H1 (cell line): ENCODE results near the gene KIF26B. TPM values are rescaled to one million over a fixed set of nuclear protein-coding genes. Genes with fewer than 3 reads are reported as not detected.
A peak's percentile ranks its signal among the peaks of the same experiment; 100 is the strongest.

Experiments used
- CTCF ChIA-PET: fragments of 300-600 bp; sonication (Branson Sonifier 250); formaldehyde crosslinking; loops from one replicate; lab custom pipeline; 2021; ENCODE audit not compliant: partially characterized antibody; lab: Charles Lee
- POLR2A ChIA-PET: fragments of 300-600 bp; sonication (Branson Sonifier 250); formaldehyde crosslinking; loops from one replicate; lab custom pipeline; 2021; ENCODE audit warnings: inconsistent platforms; ENCODE audit not compliant: partially characterized antibody; lab: Charles Lee
- DNase-seq, 2 experiments: peaks; one replicate each; pipeline versions ENCODE4 v3.0.0 to v3.0.0-alpha.2; 2010 to 2022; ENCODE audit warnings: low spot score in 2 of 2, low read depth in 1 of 2, mixed read lengths in 1 of 2
- FAIRE-seq: peaks from 2 replicates; lab custom pipeline; 2011; peaks lifted over from hg19 to GRCh38; lab: Jason Lieb, UNC
- H2AFZ ChIP-seq: 2 replicates; pipeline ENCODE4 v1.8.1; 2012; ENCODE audit warnings: low read length, inconsistent platforms
- H2AK5ac ChIP-seq: 2 replicates; pipeline ENCODE4 v1.6.1; 2013; ENCODE audit warnings: low read depth, low read length
- H2BK120ac ChIP-seq: replicated peaks from 2 replicates; pipeline ENCODE3; 2013; ENCODE audit warnings: low read depth, low read length, inconsistent platforms
- H2BK12ac ChIP-seq: 2 replicates; pipeline ENCODE4 v1.6.1; 2013; ENCODE audit warnings: low read depth, low read length
- H2BK15ac ChIP-seq: 2 replicates; pipeline ENCODE4 v1.6.1; 2013; ENCODE audit warnings: low read length
- H2BK20ac ChIP-seq: 2 replicates; pipeline ENCODE4 v1.6.1; 2013; ENCODE audit warnings: low read length
- H2BK5ac ChIP-seq: 2 replicates; pipeline ENCODE4 v1.6.1; 2013; ENCODE audit warnings: low read depth, low read length
- H3K14ac ChIP-seq: 2 replicates; pipeline ENCODE4 v1.6.1; 2013; ENCODE audit warnings: inconsistent platforms; ENCODE audit not compliant: insufficient read length
- H3K18ac ChIP-seq: 2 replicates; pipeline ENCODE4 v1.6.1; 2013; ENCODE audit warnings: low read length; ENCODE audit errors: extremely low read depth
- H3K23ac ChIP-seq: 2 replicates; pipeline ENCODE4 v1.6.1; 2013; ENCODE audit warnings: inconsistent platforms; ENCODE audit not compliant: insufficient read length
- H3K23me2 ChIP-seq: 2 replicates; pipeline ENCODE4 v1.6.1; 2013; ENCODE audit warnings: low read depth, low read length
- H3K27ac ChIP-seq: 2 replicates; pipeline ENCODE4 v1.6.1; 2011; ENCODE audit warnings: low read depth, low read length, inconsistent platforms
- H3K27me3 ChIP-seq, 4 experiments: replicated peaks in 1 of 4; 1 replicate in 1 of 4; 2 replicates in 3 of 4; pipeline versions ENCODE4 v1.6.1 to v1.8.1; 2011 to 2013; ENCODE audit warnings: low read length in 3 of 4, mild to moderate bottlenecking in 3 of 4, inconsistent platforms in 2 of 4, mixed read lengths in 2 of 4, moderate library complexity in 1 of 4; ENCODE audit not compliant: control insufficient read depth in 3 of 4, insufficient read depth in 3 of 4; ENCODE audit errors: extremely low read depth in 1 of 4
- H3K36me3 ChIP-seq, 4 experiments: 2 replicates each; pipeline versions ENCODE4 v1.6.1 to v1.8.1; 2011 to 2013; ENCODE audit warnings: mild to moderate bottlenecking in 4 of 4, low read length in 3 of 4, moderate library complexity in 2 of 4, control low read depth in 1 of 4, inconsistent platforms in 1 of 4; ENCODE audit not compliant: insufficient read depth in 4 of 4, control insufficient read depth in 2 of 4
- H3K4ac ChIP-seq: replicated peaks from 2 replicates; pipeline ENCODE3; 2013; ENCODE audit warnings: low read length, low read depth, mixed read lengths, inconsistent platforms; ENCODE audit not compliant: insufficient read length
- H3K4me1 ChIP-seq, 4 experiments: replicated peaks in 1 of 4; 1 replicate in 1 of 4; 2 replicates in 3 of 4; pipeline versions ENCODE4 v1.6.1 to v1.8.1; 2011 to 2013; ENCODE audit warnings: low read length in 3 of 4, inconsistent platforms in 2 of 4, mixed read lengths in 1 of 4; ENCODE audit not compliant: insufficient read depth in 4 of 4, control insufficient read depth in 3 of 4
- H3K4me2 ChIP-seq, 2 experiments: 2 replicates each; pipeline versions ENCODE4 v1.6.1 to v1.8.1; 2011 to 2013; ENCODE audit warnings: low read depth in 2 of 2, low read length in 2 of 2, control low read depth in 1 of 2, inconsistent platforms in 1 of 2, mild to moderate bottlenecking in 1 of 2; ENCODE audit not compliant: insufficient read depth in 1 of 2
- H3K4me3 ChIP-seq, 4 experiments: fragments of 200-600, 300-600 bp in 1 of 4; sonication (generic), shearing (Covaris generic), sonication (Bioruptor Twin) in 1 of 4; 2 replicates each; pipeline versions ENCODE4 v1.5.1 to v1.8.1; 2011 to 2016; ENCODE audit warnings: low read length in 4 of 4, low read depth in 3 of 4, control low read depth in 2 of 4, inconsistent platforms in 2 of 4, mild to moderate bottlenecking in 2 of 4, mixed read lengths in 1 of 4, moderate library complexity in 1 of 4; ENCODE audit not compliant: insufficient read depth in 2 of 4; ENCODE audit errors: extremely low read depth in 1 of 4
- H3K56ac ChIP-seq: replicated peaks from 2 replicates; pipeline ENCODE3; 2013; ENCODE audit warnings: low read depth, mild to moderate bottlenecking, mixed read lengths, low read length, inconsistent platforms; ENCODE audit not compliant: insufficient read length
- H3K79me1 ChIP-seq: 2 replicates; pipeline ENCODE4 v1.6.1; 2013; ENCODE audit warnings: low read depth, low read length, control low read depth
- H3K79me2 ChIP-seq, 2 experiments: 2 replicates each; pipeline versions ENCODE4 v1.6.1 to v1.8.1; 2012 to 2013; ENCODE audit warnings: low read length in 2 of 2, mild to moderate bottlenecking in 2 of 2, inconsistent platforms in 1 of 2; ENCODE audit not compliant: insufficient read depth in 2 of 2, control insufficient read depth in 1 of 2
- H3K9ac ChIP-seq, 4 experiments: replicated peaks in 1 of 4; 1 replicate in 1 of 4; 2 replicates in 3 of 4; pipeline versions ENCODE4 v1.6.1 to v1.8.1; 2011 to 2013; ENCODE audit warnings: low read depth in 3 of 4, low read length in 3 of 4, control low read depth in 2 of 4, mild to moderate bottlenecking in 2 of 4, moderate library complexity in 2 of 4, inconsistent platforms in 1 of 4; ENCODE audit errors: extremely low read depth in 1 of 4
- H3K9me3 ChIP-seq, 2 experiments: 2 replicates each; pipeline versions ENCODE4 v1.6.1 to v1.8.1; 2012 to 2013; ENCODE audit warnings: mild to moderate bottlenecking in 2 of 2, moderate library complexity in 2 of 2, control low read depth in 1 of 2, inconsistent platforms in 1 of 2, low read depth in 1 of 2, low read length in 1 of 2, mixed read lengths in 1 of 2; ENCODE audit not compliant: insufficient read depth in 2 of 2
- H4K20me1 ChIP-seq, 2 experiments: replicated peaks in 1 of 2; 2 replicates each; pipeline versions ENCODE3 to v1.8.1; 2011 to 2013; ENCODE audit warnings: inconsistent platforms in 2 of 2, low read length in 2 of 2, mild to moderate bottlenecking in 1 of 2; ENCODE audit not compliant: insufficient read depth in 2 of 2, control insufficient read depth in 1 of 2
- H4K5ac ChIP-seq: 2 replicates; pipeline ENCODE4 v1.6.1; 2013; ENCODE audit warnings: low read length, low read depth, mixed read lengths, inconsistent platforms; ENCODE audit not compliant: insufficient read length
- H4K8ac ChIP-seq: 2 replicates; pipeline ENCODE4 v1.8.0; 2013; ENCODE audit warnings: mild to moderate bottlenecking, moderate library complexity, low read length, inconsistent platforms; ENCODE audit not compliant: insufficient read depth; ENCODE audit errors: extremely low read depth
- H4K91ac ChIP-seq: replicated peaks from 2 replicates; pipeline ENCODE3; 2013; ENCODE audit warnings: low read length, mixed read lengths, inconsistent platforms; ENCODE audit not compliant: insufficient read length
- BCL11A ChIP-seq, 2 experiments: IDR thresholded peaks; one replicate each; pipeline ENCODE4 v1.6.1; 2011; ENCODE audit warnings: low read depth in 2 of 2, low read length in 2 of 2, mild to moderate bottlenecking in 2 of 2
- EP300 ChIP-seq, 2 experiments: IDR thresholded peaks; 1 replicate in 1 of 2; 2 replicates in 1 of 2; pipeline ENCODE4 v1.6.1; 2011 to 2012; ENCODE audit warnings: low read depth in 2 of 2, low read length in 2 of 2, mild to moderate bottlenecking in 2 of 2, borderline replicate concordance in 1 of 2, inconsistent platforms in 1 of 2, moderate library complexity in 1 of 2
- FOSL1 ChIP-seq: IDR thresholded peaks from 2 replicates; pipeline ENCODE4 v1.6.1; 2011; ENCODE audit warnings: mild to moderate bottlenecking, low read depth, low read length, moderate library complexity; ENCODE audit not compliant: insufficient read depth
- JUN ChIP-seq: IDR thresholded peaks from 2 replicates; pipeline ENCODE4 v1.6.1; 2011; ENCODE audit warnings: low read depth, mild to moderate bottlenecking, improper control_type of control experiment, low read length
- KDM1A ChIP-seq: fragments of 200-600, 300-600 bp; sonication (generic); IDR thresholded peaks from 2 replicates; pipeline ENCODE4 v1.7.1; 2016; ENCODE audit warnings: mild to moderate bottlenecking, low read length, borderline replicate concordance
- MAFK ChIP-seq: IDR thresholded peaks from 2 replicates; pipeline ENCODE4 v1.6.1; 2012; ENCODE audit warnings: low read depth, mild to moderate bottlenecking, improper control_type of control experiment, low read length
- NRF1 ChIP-seq: IDR thresholded peaks from 2 replicates; pipeline ENCODE4 v1.6.1; 2011; ENCODE audit warnings: mild to moderate bottlenecking, low read depth, low read length, improper control_type of control experiment
- POU5F1 ChIP-seq: IDR thresholded peaks from 2 replicates; pipeline ENCODE4 v1.6.1; 2011; ENCODE audit warnings: low read depth, mild to moderate bottlenecking, low read length, moderate library complexity
- RBBP5 ChIP-seq: IDR thresholded peaks from 2 replicates; pipeline ENCODE4 v1.7.1; 2012; ENCODE audit warnings: low read depth, mild to moderate bottlenecking, inconsistent platforms, low read length, moderate library complexity, borderline replicate concordance
- SAP30 ChIP-seq: fragments of 300-600 bp; sonication (generic); IDR thresholded peaks from 2 replicates; pipeline ENCODE4 v1.7.1; 2012; ENCODE audit warnings: low read length, moderate library complexity, mild to moderate bottlenecking, inconsistent platforms; ENCODE audit not compliant: insufficient read depth, insufficient replicate concordance
- SP2 ChIP-seq: IDR thresholded peaks from 2 replicates; pipeline ENCODE4 v1.6.1; 2012; ENCODE audit warnings: mild to moderate bottlenecking, low read length, inconsistent platforms
- TAF1 ChIP-seq: IDR thresholded peaks from 2 replicates; pipeline ENCODE4 v1.6.1; 2011; ENCODE audit warnings: mild to moderate bottlenecking, low read depth, low read length
- WGBS, 2 experiments: shearing (Covaris generic) in 1 of 2; methylation state at CpG; one replicate each; pipeline versions ENCODE4 v1.1.6 to v1.1.7; 2013 to 2015; ENCODE audit warnings: low lambda C conversion rate in 2 of 2, mixed read lengths in 2 of 2, inconsistent platforms in 1 of 2, low coverage in 1 of 2, missing lambda C conversion rate in 1 of 2; ENCODE audit not compliant: insufficient replicate concordance in 2 of 2, insufficient coverage in 1 of 2, insufficient read length in 1 of 2; ENCODE audit errors: extremely low coverage in 1 of 2, missing lambda C conversion rate in 1 of 2; 5-methylcytosine and 5-hydroxymethylcytosine counted together
- polyA plus RNA-seq, 7 experiments: library from polyadenylated mRNA; depleted of rRNA in 3 of 7; stranded (reverse) in 5 of 7; unstranded in 2 of 7; fragments of >200 nt in 5 of 7; fragments of 200-250 nt in 2 of 7; gene quantifications; 1 replicate in 5 of 7; 2 replicates in 1 of 7; 4 replicates in 1 of 7; pipeline versions ENCODE4 v1.2.1 to v1.2.3, GENCODE V29; 2011 to 2013; ENCODE audit warnings: missing spikeins in 2 of 7, mixed read lengths in 2 of 7
- total RNA-seq: library from RNA; stranded (reverse); fragmentation: NEBNext Ultra II Directional; extraction: Animal tissue kit (Norgen Biotek cat#: 25700); gene quantifications from 2 replicates; pipeline ENCODE4 v1.2.1, GENCODE V29; 2021

The KIF26B gene
- total and polyA plus RNA-seq, 2 of the 8 experiments (the other 6 are each of a cell fraction or from before 2014, with no cell fraction given) = 0.06 to 0.28 TPM

GRCh38 chr1:245131026-245131393, 23.8 kb upstream of the KIF26B start:
- CTCF ChIA-PET = interaction anchor here (1.5 kb wide), 1 partner anchor 9 kb away, joined by 3 read pairs; no protein-coding TSS in a partner anchor
- TF ChIP-seq RBBP5 = no peak
- no peak for TF ChIP-seq EP300 (IDR thresholded peaks at IDR 0.05; ENCODE audit: borderline replicate concordance in 1 of 2, low read depth in 2 of 2, low read length in 2 of 2)
- no peak for TF ChIP-seq POU5F1
- no peak for TF ChIP-seq SP2
- no peak for TF ChIP-seq KDM1A
- TF ChIP-seq MAFK = no peak
- TF ChIP-seq FOSL1 = no peak
- no peak for TF ChIP-seq NRF1
- no peak for TF ChIP-seq JUN
- TF ChIP-seq BCL11A (IDR thresholded peaks at IDR 0.05; ENCODE audit: low read depth in 2 of 2, low read length in 2 of 2) = no peak
- no peak for TF ChIP-seq SAP30
- no peak for TF ChIP-seq TAF1
- FAIRE-seq = peak; percentile 55

More at GRCh38 chr1:245131026-245131393, 23.8 kb upstream of the KIF26B start:
- no peak overlapping the region for H3K56ac ChIP-seq
- no peaks in the 10 kb centered on the region for H3K36me3 ChIP-seq
- H4K5ac ChIP-seq = no peak overlapping the region
- 74% methylated on average over 9 of the region's 9 CpGs; no CpG with 5 or more reads in 1 of the 2 experiments for WGBS, 2 experiments
- no peak overlapping the region for H4K91ac ChIP-seq
- no peak overlapping the region for H3K18ac ChIP-seq
- no peak overlapping the region for H2AFZ ChIP-seq
- H3K9me3 ChIP-seq = no peaks in the 10 kb centered on the region
- H3K23ac ChIP-seq = no peak overlapping the region
- H2BK5ac ChIP-seq = no peak overlapping the region
- H3K79me1 ChIP-seq = no peaks in the 10 kb centered on the region
- H4K8ac ChIP-seq = no peak overlapping the region
- H3K27me3 ChIP-seq = no peaks in the 10 kb centered on the region
- no peak overlapping the region for H3K4me2 ChIP-seq
- H2AK5ac ChIP-seq = no peak overlapping the region
- no peak overlapping the region for H2BK120ac ChIP-seq
- H3K14ac ChIP-seq = no peak overlapping the region
- H3K27ac ChIP-seq = no peak overlapping the region
- H3K23me2 ChIP-seq = no peaks in the 10 kb centered on the region
- H3K79me2 ChIP-seq = no peaks in the 10 kb centered on the region
- H3K4ac ChIP-seq = no peak overlapping the region
- no peak overlapping the region for H3K4me3 ChIP-seq
- DNase-seq = no peak
- no peak overlapping the region for H2BK20ac ChIP-seq
- H3K9ac ChIP-seq = no peak overlapping the region
- H3K4me1 ChIP-seq = peaks cover 0 to 3% (median under 1%) of the 10 kb centered on the region in 4 experiments; a peak in 2 of 7 replicates
- no peaks in the 10 kb centered on the region for H4K20me1 ChIP-seq
- no peak overlapping the region for H2BK15ac ChIP-seq
- H2BK12ac ChIP-seq = no peak overlapping the region
- POLR2A ChIA-PET = no interaction called here
